Measurements from ENCODE around the gene KLHL29.

The KLHL29 gene

GRCh38 chr2:23645230-23645808, 260.3 kb downstream of the KLHL29 start:
- no peak for DNase-seq

GRCh38 chr2:23647563-23647962, 262.6 kb downstream of the KLHL29 start:
- no peak for DNase-seq

- DNase-seq: no peak
Measured at GRCh38 chr2:23649303-23649702, 264.3 kb downstream of the KLHL29 start.

- peak; percentile 33 for DNase-seq
Measured at GRCh38 chr2:23649819-23650218, 264.8 kb downstream of the KLHL29 start.

GRCh38 chr2:23651187-23652080, 266.5 kb downstream of the KLHL29 start:
- DNase-seq: peak; percentile 52

- DNase-seq: no peak
Measured at GRCh38 chr2:23653326-23653725, 268.3 kb downstream of the KLHL29 start.

GRCh38 chr2:23654756-23655155, 269.8 kb downstream of the KLHL29 start:
- no peak for DNase-seq

- no peak for DNase-seq
Measured at GRCh38 chr2:23655934-23656596, 271.1 kb downstream of the KLHL29 start.

GRCh38 chr2:23656597-23656973, 271.6 kb downstream of the KLHL29 start:
- DNase-seq: no peak

- DNase-seq: no peak
Measured at GRCh38 chr2:23657371-23657770, 272.4 kb downstream of the KLHL29 start.

- no peak for DNase-seq
Measured at GRCh38 chr2:23657934-23658333, 273.0 kb downstream of the KLHL29 start.

GRCh38 chr2:23658466-23658942, 273.5 kb downstream of the KLHL29 start:
- no peak for DNase-seq

- no peak for DNase-seq
Measured at GRCh38 chr2:23659328-23659727, 274.3 kb downstream of the KLHL29 start.

GRCh38 chr2:23659773-23660172, 274.8 kb downstream of the KLHL29 start:
- no peak for DNase-seq

GRCh38 chr2:23660237-23660636, 275.3 kb downstream of the KLHL29 start:
- no peak for DNase-seq

GRCh38 chr2:23661276-23662050, 276.5 kb downstream of the KLHL29 start:
- DNase-seq: no peak

- DNase-seq: no peak
Measured at GRCh38 chr2:23662466-23662865, 277.5 kb downstream of the KLHL29 start.

GRCh38 chr2:23662941-23663920, 278.3 kb downstream of the KLHL29 start:
- DNase-seq: no peak

GRCh38 chr2:23664066-23664788, 279.2 kb downstream of the KLHL29 start:
- no peak for DNase-seq

- DNase-seq: no peak
Measured at GRCh38 chr2:23666241-23666979, 281.4 kb downstream of the KLHL29 start.

Data from kidney glomerular epithelial cell (primary cell).